ENCODE results near the gene PRR3. TPM values are rescaled to one million over a fixed set of nuclear protein-coding genes. Genes with fewer than 3 reads are reported as not detected.
A peak's percentile ranks its signal among the peaks of the same experiment; 100 is the strongest.

The PRR3 gene
- total RNA-seq, 1 donor from 2014 or later: 13.7 TPM

GRCh38 chr6:30583921-30584320, 26.8 kb downstream of the PRR3 start:
- no peak overlapping the region for H3K9ac ChIP-seq
- peaks cover 4% of the 10 kb centered on the region for H4K20me1 ChIP-seq (ENCODE audit: low read depth)
- no peaks in the 10 kb centered on the region for H3K9me3 ChIP-seq (ENCODE audit: low read depth)
- Mint-ChIP-seq H3K27me3 (ENCODE audit: insufficient read depth, low read depth) (no peaks in the 10 kb centered on the region), H3K27ac (no peak overlapping the region), H3K4me3 (peak overlapping the region; percentile 52), H3K4me1 (no peaks in the 10 kb centered on the region), H3K9me3 (no peaks in the 10 kb centered on the region), H3K36me3 (peaks cover 48% of the 10 kb centered on the region)
- H3K4me1 ChIP-seq: no peaks in the 10 kb centered on the region
- H3K79me2 ChIP-seq (ENCODE audit: low read depth): no peaks in the 10 kb centered on the region
- TF ChIP-seq EZH2 (IDR thresholded peaks at IDR 0.05) (no peak), CTCF (IDR thresholded peaks at IDR 0.05) (no peak), EZH2phosphoT487 (IDR thresholded peaks at IDR 0.05) (no peak)
- no peak overlapping the region for H2AFZ ChIP-seq (replicated peaks)
- H3K36me3 ChIP-seq: peaks cover 10% of the 10 kb centered on the region
- H3F3A ChIP-seq (ENCODE audit: low read depth): no peaks in the 10 kb centered on the region
- DNase-seq (ENCODE audit: low spot score): no peak
- H3K4me3 ChIP-seq: no peak overlapping the region
- no peaks in the 10 kb centered on the region for H3K27me3 ChIP-seq
- no peak overlapping the region for H3K27ac ChIP-seq
- no peak overlapping the region for H3K4me2 ChIP-seq

- Mint-ChIP-seq H3K4me1 (no peaks in the 10 kb centered on the region), H3K27ac (no peak overlapping the region), H3K4me3 (no peak overlapping the region), H3K36me3 (peaks cover 40% of the 10 kb centered on the region), H3K27me3 (ENCODE audit: insufficient read depth, low read depth) (peaks cover 6% of the 10 kb centered on the region), H3K9me3 (no peaks in the 10 kb centered on the region)
- H3K79me2 ChIP-seq (ENCODE audit: low read depth): peaks cover 9% of the 10 kb centered on the region
- H3K9ac ChIP-seq: no peak overlapping the region
- H3K36me3 ChIP-seq: peaks cover 7% of the 10 kb centered on the region
- no peak overlapping the region for H3K4me3 ChIP-seq
- no peak overlapping the region for H3K27ac ChIP-seq
- no peaks in the 10 kb centered on the region for H3K9me3 ChIP-seq (ENCODE audit: low read depth)
- H3K4me2 ChIP-seq: no peak overlapping the region
- no peak for DNase-seq (ENCODE audit: low spot score)
- peaks cover 16% of the 10 kb centered on the region for H4K20me1 ChIP-seq (ENCODE audit: low read depth)
- H3K4me1 ChIP-seq: no peaks in the 10 kb centered on the region
- H3F3A ChIP-seq (ENCODE audit: low read depth): peaks cover 7% of the 10 kb centered on the region
- H3K27me3 ChIP-seq: no peaks in the 10 kb centered on the region
- H2AFZ ChIP-seq (replicated peaks): no peak overlapping the region
- TF ChIP-seq CTCF (IDR thresholded peaks at IDR 0.05) (no peak), EZH2 (IDR thresholded peaks at IDR 0.05) (no peak), EZH2phosphoT487 (IDR thresholded peaks at IDR 0.05) (no peak)
Measured at GRCh38 chr6:30589754-30590358, 32.8 kb downstream of the PRR3 start.

- TF ChIP-seq CTCF (IDR thresholded peaks at IDR 0.05): no peak
- TF ChIP-seq EZH2 (IDR thresholded peaks at IDR 0.05): no peak
- no peak for TF ChIP-seq EZH2phosphoT487 (IDR thresholded peaks at IDR 0.05)
- Mint-ChIP-seq H3K9me3 (no peaks in the 10 kb centered on the region), H3K27ac (no peak overlapping the region), H3K4me1 (no peaks in the 10 kb centered on the region), H3K4me3 (no peak overlapping the region), H3K27me3 (ENCODE audit: insufficient read depth, low read depth) (peaks cover 7% of the 10 kb centered on the region), H3K36me3 (peaks cover 41% of the 10 kb centered on the region)
- H3K9ac ChIP-seq: no peak overlapping the region
- no peak for DNase-seq (ENCODE audit: low spot score)
- peaks cover 11% of the 10 kb centered on the region for H3F3A ChIP-seq (ENCODE audit: low read depth)
- H4K20me1 ChIP-seq (ENCODE audit: low read depth): peaks cover 16% of the 10 kb centered on the region
- H3K79me2 ChIP-seq (ENCODE audit: low read depth): peaks cover 9% of the 10 kb centered on the region
- no peaks in the 10 kb centered on the region for H3K9me3 ChIP-seq (ENCODE audit: low read depth)
- H2AFZ ChIP-seq (replicated peaks): no peak overlapping the region
- H3K27ac ChIP-seq: no peak overlapping the region
- H3K4me2 ChIP-seq: no peak overlapping the region
- H3K4me1 ChIP-seq: no peaks in the 10 kb centered on the region
- no peak overlapping the region for H3K4me3 ChIP-seq
- peaks cover 7% of the 10 kb centered on the region for H3K36me3 ChIP-seq
- H3K27me3 ChIP-seq: no peaks in the 10 kb centered on the region
Measured at GRCh38 chr6:30590509-30590908, 33.4 kb downstream of the PRR3 start.

Measured in neural progenitor cell (in vitro differentiated cells).